ENCODE measurements around the gene EFNA2.
A peak's percentile ranks its signal among the peaks of the same experiment; 100 is the strongest.

EFNA2 gene

GRCh38 chr19:1285737-1286360 lies at the start of gene EFNA2:
TSS of gene EFNA2 (plus strand) at chr19:1285873. CDS start at chr19:1286169, 296 bp downstream.
- Mint-ChIP-seq H3K27me3 (peaks cover 35% of the 10 kb centered on the region), H3K4me3 (peak within 1 kb of the TSS; percentile 54), H3K36me3 (ENCODE audit: low read depth) (no peaks in the 10 kb centered on the region), H3K9me3 (no peaks in the 10 kb centered on the region), H3K27ac (peak within 1 kb of the TSS; percentile 1), H3K4me1 (ENCODE audit: low read depth) (peaks cover 3% of the 10 kb centered on the region)
- DNase-seq = no peak

- peak overlapping the region; percentile 63 for H3K4me3 Mint-ChIP-seq
- no peak for DNase-seq
- no peak overlapping the region for H3K27ac Mint-ChIP-seq
- H3K27me3 Mint-ChIP-seq = peaks cover 14% of the 10 kb centered on the region
- peaks cover 1% of the 10 kb centered on the region for H3K36me3 Mint-ChIP-seq (ENCODE audit: low read depth)
- H3K9me3 Mint-ChIP-seq = no peaks in the 10 kb centered on the region
- peaks cover 33% of the 10 kb centered on the region for H3K4me1 Mint-ChIP-seq (ENCODE audit: low read depth)
Measured at GRCh38 chr19:1236576-1236975, 49.1 kb upstream of the EFNA2 start.

GRCh38 chr19:1237027-1237659 lies 48.5 kb upstream of the EFNA2 start:
- Mint-ChIP-seq H3K36me3 (ENCODE audit: low read depth) (peaks cover 4% of the 10 kb centered on the region), H3K4me1 (ENCODE audit: low read depth) (peaks cover 34% of the 10 kb centered on the region), H3K27me3 (peaks cover 14% of the 10 kb centered on the region), H3K9me3 (no peaks in the 10 kb centered on the region), H3K4me3 (peak overlapping the region; percentile 63), H3K27ac (no peak overlapping the region)
- peak; percentile 54 for DNase-seq

GRCh38 chr19:1237754-1238368 lies 47.8 kb upstream of the EFNA2 start, which contains the start of gene CBARP:
TSS of gene CBARP (minus strand) at chr19:1238005. CDS start at chr19:1236100, 1,905 bp downstream.
- H3K4me3 Mint-ChIP-seq = peak within 1 kb of the TSS; percentile 74
- peak; percentile 72 for DNase-seq
- no peaks in the 10 kb centered on the region for H3K9me3 Mint-ChIP-seq
- H3K27ac Mint-ChIP-seq = peak within 1 kb of the TSS; percentile 85
- peaks cover 14% of the 10 kb centered on the region for H3K27me3 Mint-ChIP-seq
- peaks cover 37% of the 10 kb centered on the region for H3K4me1 Mint-ChIP-seq (ENCODE audit: low read depth)
- peaks cover 11% of the 10 kb centered on the region for H3K36me3 Mint-ChIP-seq (ENCODE audit: low read depth)

- peak; percentile 56 for DNase-seq
- peaks cover 19% of the 10 kb centered on the region for H3K36me3 Mint-ChIP-seq (ENCODE audit: low read depth)
- peaks cover 45% of the 10 kb centered on the region for H3K4me1 Mint-ChIP-seq (ENCODE audit: low read depth)
- no peaks in the 10 kb centered on the region for H3K9me3 Mint-ChIP-seq
- peak overlapping the region; percentile 85 for H3K27ac Mint-ChIP-seq
- H3K27me3 Mint-ChIP-seq = peaks cover 14% of the 10 kb centered on the region
- H3K4me3 Mint-ChIP-seq = peak overlapping the region; percentile 74
Measured at GRCh38 chr19:1238369-1239303, 47.0 kb upstream of the EFNA2 start.

GRCh38 chr19:1239420-1239795 lies 46.3 kb upstream of the EFNA2 start:
- DNase-seq = no peak
- Mint-ChIP-seq H3K4me1 (ENCODE audit: low read depth) (peaks cover 49% of the 10 kb centered on the region), H3K9me3 (no peaks in the 10 kb centered on the region), H3K27ac (peak overlapping the region; percentile 33), H3K27me3 (peaks cover 14% of the 10 kb centered on the region), H3K36me3 (ENCODE audit: low read depth) (peaks cover 23% of the 10 kb centered on the region), H3K4me3 (peak overlapping the region; percentile 44)

GRCh38 chr19:1239796-1240737 lies 45.6 kb upstream of the EFNA2 start:
- H3K27ac Mint-ChIP-seq = peak overlapping the region; percentile 72
- DNase-seq = peak; percentile 99
- H3K9me3 Mint-ChIP-seq = no peaks in the 10 kb centered on the region
- H3K36me3 Mint-ChIP-seq (ENCODE audit: low read depth) = peaks cover 28% of the 10 kb centered on the region
- H3K4me3 Mint-ChIP-seq = peak overlapping the region; percentile 94
- peaks cover 54% of the 10 kb centered on the region for H3K4me1 Mint-ChIP-seq (ENCODE audit: low read depth)
- peaks cover 14% of the 10 kb centered on the region for H3K27me3 Mint-ChIP-seq

GRCh38 chr19:1240925-1241324 lies 44.7 kb upstream of the EFNA2 start:
- H3K4me3 Mint-ChIP-seq = peak overlapping the region; percentile 94
- H3K4me1 Mint-ChIP-seq (ENCODE audit: low read depth) = peaks cover 56% of the 10 kb centered on the region
- H3K36me3 Mint-ChIP-seq (ENCODE audit: low read depth) = peaks cover 32% of the 10 kb centered on the region
- H3K27ac Mint-ChIP-seq = peak overlapping the region; percentile 94
- no peaks in the 10 kb centered on the region for H3K9me3 Mint-ChIP-seq
- peaks cover 14% of the 10 kb centered on the region for H3K27me3 Mint-ChIP-seq
- peak; percentile 46 for DNase-seq

- H3K4me1 Mint-ChIP-seq (ENCODE audit: low read depth) = peaks cover 59% of the 10 kb centered on the region
- peak within 1 kb of the TSS; percentile 94 for H3K4me3 Mint-ChIP-seq
- H3K27ac Mint-ChIP-seq = peak within 1 kb of the TSS; percentile 94
- H3K27me3 Mint-ChIP-seq = peaks cover 14% of the 10 kb centered on the region
- peak; percentile 97 for DNase-seq
- no peaks in the 10 kb centered on the region for H3K9me3 Mint-ChIP-seq
- peaks cover 38% of the 10 kb centered on the region for H3K36me3 Mint-ChIP-seq (ENCODE audit: low read depth)
Measured at GRCh38 chr19:1241417-1242095, 44.1 kb upstream of the EFNA2 start, which contains the start of gene ATP5F1D. TSS of gene ATP5F1D (plus strand) at chr19:1241751. CDS start at chr19:1241851, 100 bp downstream.

GRCh38 chr19:1243768-1244692 lies 41.6 kb upstream of the EFNA2 start:
- H3K9me3 Mint-ChIP-seq = no peaks in the 10 kb centered on the region
- peaks cover 39% of the 10 kb centered on the region for H3K36me3 Mint-ChIP-seq (ENCODE audit: low read depth)
- peaks cover 5% of the 10 kb centered on the region for H3K27me3 Mint-ChIP-seq
- peak overlapping the region; percentile 94 for H3K4me3 Mint-ChIP-seq
- DNase-seq = peak; percentile 93
- peaks cover 53% of the 10 kb centered on the region for H3K4me1 Mint-ChIP-seq (ENCODE audit: low read depth)
- peak overlapping the region; percentile 92 for H3K27ac Mint-ChIP-seq

GRCh38 chr19:1244693-1245451 lies 40.8 kb upstream of the EFNA2 start:
- Mint-ChIP-seq H3K27ac (peak overlapping the region; percentile 92), H3K9me3 (no peaks in the 10 kb centered on the region), H3K4me3 (peak overlapping the region; percentile 74), H3K36me3 (ENCODE audit: low read depth) (peaks cover 41% of the 10 kb centered on the region), H3K4me1 (ENCODE audit: low read depth) (peaks cover 45% of the 10 kb centered on the region), H3K27me3 (no peaks in the 10 kb centered on the region)
- DNase-seq = peak; percentile 51

Measured in activated T-cell treated with anti-CD3 and anti-CD28 coated beads, Interleukin-2, amount 50 U/mL, for 24 hours (primary cell).